ENCODE results near the gene DNAAF2.
"Not testable (repeated sequence)": the region's sequence is repeated elsewhere in the genome, so short reads cannot be mapped to it uniquely, and the experiment has no call there.

Gene DNAAF2

GRCh38 chr14:49584981-49585640, 49.9 kb downstream of the DNAAF2 start:
- not testable (repeated sequence) for DNase-seq (ENCODE audit: low spot score)

GRCh38 chr14:49584058-49584457, 51.0 kb downstream of the DNAAF2 start:
- no peak for DNase-seq (ENCODE audit: low spot score)

GRCh38 chr14:49583629-49584028, 51.4 kb downstream of the DNAAF2 start:
- DNase-seq (ENCODE audit: low spot score): no peak

GRCh38 chr14:49582113-49582977, 52.7 kb downstream of the DNAAF2 start:
- no peak for DNase-seq (ENCODE audit: low spot score)

GRCh38 chr14:49581209-49582112, 53.6 kb downstream of the DNAAF2 start:
- DNase-seq (ENCODE audit: low spot score): no peak

GRCh38 chr14:49579841-49580240, 55.2 kb downstream of the DNAAF2 start:
- no peak for DNase-seq (ENCODE audit: low spot score)

GRCh38 chr14:49578141-49578540, 56.9 kb downstream of the DNAAF2 start:
- no peak for DNase-seq (ENCODE audit: low spot score)
